ENCODE measurements around the gene S100A10. TPM values are rescaled to one million over a fixed set of nuclear protein-coding genes. Genes with fewer than 3 reads are reported as not detected.

The S100A10 gene
- total and polyA plus RNA-seq, 2 of the 4 experiments (the other 2 are of a cell fraction) = 86.0 to 277 TPM

DNA sequence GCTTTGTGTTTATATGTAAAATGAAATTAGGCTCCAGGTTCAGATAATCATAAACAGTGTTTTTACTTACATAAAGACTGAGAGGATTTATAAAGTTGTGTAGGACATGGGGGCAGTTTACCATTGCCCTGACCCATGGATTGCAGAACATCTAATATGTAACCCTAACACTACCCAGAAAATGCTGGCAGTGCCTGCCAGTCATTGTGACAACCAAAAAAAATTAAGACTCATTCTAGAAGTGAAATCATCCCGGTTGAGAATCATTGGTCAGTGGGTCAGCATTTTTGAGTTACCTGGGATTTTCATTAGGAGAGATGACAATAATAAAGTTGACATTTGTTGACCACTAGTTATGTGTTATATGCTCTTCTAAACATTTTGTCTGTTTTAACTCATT lies 53.1 kb downstream of the S100A10 start:
- intact Hi-C loops (cut with micrococcal nuclease) (no loop called here), in situ Hi-C loops (cut with MboI; ENCODE audit: low sequenced_read_pairs) (no loop called here), dilution Hi-C loops (cut with HindIII; ENCODE audit: low sequenced_read_pairs, unreplicated experiment) (no loop called here)
- Histone ChIP-seq H3K14ac (replicated peaks; ENCODE audit: low read depth, low read length) (no peak overlapping the region), H2BK5ac (ENCODE audit: low read depth, low read length, poor library complexity, severe bottlenecking) (no peak overlapping the region), H3K79me1 (ENCODE audit: low read depth in 1 of 2, low read length in 2 of 2) (no peaks in the 10 kb centered on the region), H3K4me2 (ENCODE audit: low read depth, low read length) (no peak overlapping the region), H4K5ac (ENCODE audit: low read depth, low read length) (no peak overlapping the region), H2BK15ac (ENCODE audit: low read depth, low read length) (no peak overlapping the region), H3K56ac (ENCODE audit: extremely low read depth, insufficient read depth, low read length) (no peak overlapping the region), H3K9ac (ENCODE audit: low read depth, low read length) (no peak overlapping the region), H2AK9ac (replicated peaks; ENCODE audit: low read depth, low read length, poor library complexity) (no peak overlapping the region), H3K9me3 (ENCODE audit: control insufficient read depth, insufficient read depth, low read length) (no peaks in the 10 kb centered on the region), H3K27ac (ENCODE audit: insufficient read depth, low read length) (no peak overlapping the region), H2BK20ac (ENCODE audit: low read depth, low read length) (no peak overlapping the region), H3K9me1 (ENCODE audit: insufficient read depth, low read length) (peaks cover 6% of the 10 kb centered on the region; the same call in 1 of the 2 replicates), H3K18ac (ENCODE audit: low read depth, low read length) (no peak overlapping the region), H4K91ac (ENCODE audit: insufficient read depth, low read depth, low read length) (no peak overlapping the region), H2BK120ac (ENCODE audit: low read depth, low read length) (no peak overlapping the region), H2AK5ac (ENCODE audit: low read depth, low read length) (no peak overlapping the region), H2AFZ (replicated peaks; ENCODE audit: low read length, poor library complexity) (no peak overlapping the region), H3K4me1 (ENCODE audit: control insufficient read depth, insufficient read depth, low read length) (peaks cover 6% of the 10 kb centered on the region), H3K23ac (ENCODE audit: low read depth, low read length) (no peak overlapping the region), H4K8ac (ENCODE audit: low read depth in 2 of 2, low read length in 2 of 2) (no peak overlapping the region), H3K27me3 (ENCODE audit: control insufficient read depth, insufficient read depth, low read length) (no peaks in the 10 kb centered on the region), H3K36me3 (ENCODE audit: control insufficient read depth, insufficient read depth, low read length) (no peaks in the 10 kb centered on the region), H3K4me3 (ENCODE audit: insufficient read depth, low read depth, low read length) (no peak overlapping the region), H4K20me1 (ENCODE audit: insufficient read depth, low read length) (no peaks in the 10 kb centered on the region), H3K4ac (ENCODE audit: low read depth, low read length) (no peak overlapping the region)
- ChIA-PET POLR2A (ENCODE audit: unreplicated experiment) (no interaction called here), CTCF (interaction anchor here (1.2 to 1.8 kb wide), 2 partner anchors 61 to 96 kb away, joined by 4 to 8 read pairs; no protein-coding TSS in a partner anchor)
- TF ChIP-seq MAZ (IDR thresholded peaks at IDR 0.05; ENCODE audit: borderline replicate concordance, low read depth, low read length) = no peak
- no peak for TF ChIP-seq CEBPB (IDR thresholded peaks at IDR 0.05; ENCODE audit: low read depth, low read length)
- TF ChIP-seq, protein P1, sequence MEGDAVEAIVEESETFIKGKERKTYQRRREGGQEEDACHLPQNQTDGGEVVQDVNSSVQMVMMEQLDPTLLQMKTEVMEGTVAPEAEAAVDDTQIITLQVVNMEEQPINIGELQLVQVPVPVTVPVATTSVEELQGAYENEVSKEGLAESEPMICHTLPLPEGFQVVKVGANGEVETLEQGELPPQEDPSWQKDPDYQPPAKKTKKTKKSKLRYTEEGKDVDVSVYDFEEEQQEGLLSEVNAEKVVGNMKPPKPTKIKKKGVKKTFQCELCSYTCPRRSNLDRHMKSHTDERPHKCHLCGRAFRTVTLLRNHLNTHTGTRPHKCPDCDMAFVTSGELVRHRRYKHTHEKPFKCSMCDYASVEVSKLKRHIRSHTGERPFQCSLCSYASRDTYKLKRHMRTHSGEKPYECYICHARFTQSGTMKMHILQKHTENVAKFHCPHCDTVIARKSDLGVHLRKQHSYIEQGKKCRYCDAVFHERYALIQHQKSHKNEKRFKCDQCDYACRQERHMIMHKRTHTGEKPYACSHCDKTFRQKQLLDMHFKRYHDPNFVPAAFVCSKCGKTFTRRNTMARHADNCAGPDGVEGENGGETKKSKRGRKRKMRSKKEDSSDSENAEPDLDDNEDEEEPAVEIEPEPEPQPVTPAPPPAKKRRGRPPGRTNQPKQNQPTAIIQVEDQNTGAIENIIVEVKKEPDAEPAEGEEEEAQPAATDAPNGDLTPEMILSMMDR (conservative IDR thresholded peaks at IDR 0.05; ENCODE audit: low read depth, low read length) = no peak
- no peak for TF ChIP-seq POLR2A (IDR thresholded peaks at IDR 0.05; ENCODE audit: low read depth, low read length)
- TF ChIP-seq CHD1 (IDR thresholded peaks at IDR 0.05; ENCODE audit: low read depth, low read length) = no peak
- TF ChIP-seq NFE2L2 (IDR thresholded peaks at IDR 0.05; ENCODE audit: low read depth, low read length) = no peak
- TF ChIP-seq MXI1 (IDR thresholded peaks at IDR 0.05; ENCODE audit: borderline replicate concordance, low read depth, low read length) = no peak
- TF ChIP-seq MAFK (IDR thresholded peaks at IDR 0.05; ENCODE audit: low read depth, low read length) = no peak
- no peak for TF ChIP-seq RFX5 (IDR thresholded peaks at IDR 0.05; ENCODE audit: low read depth, low read length)
- TF ChIP-seq BHLHE40 (IDR thresholded peaks at IDR 0.05; ENCODE audit: low read depth, low read length) = no peak
- TF ChIP-seq, protein P2, sequence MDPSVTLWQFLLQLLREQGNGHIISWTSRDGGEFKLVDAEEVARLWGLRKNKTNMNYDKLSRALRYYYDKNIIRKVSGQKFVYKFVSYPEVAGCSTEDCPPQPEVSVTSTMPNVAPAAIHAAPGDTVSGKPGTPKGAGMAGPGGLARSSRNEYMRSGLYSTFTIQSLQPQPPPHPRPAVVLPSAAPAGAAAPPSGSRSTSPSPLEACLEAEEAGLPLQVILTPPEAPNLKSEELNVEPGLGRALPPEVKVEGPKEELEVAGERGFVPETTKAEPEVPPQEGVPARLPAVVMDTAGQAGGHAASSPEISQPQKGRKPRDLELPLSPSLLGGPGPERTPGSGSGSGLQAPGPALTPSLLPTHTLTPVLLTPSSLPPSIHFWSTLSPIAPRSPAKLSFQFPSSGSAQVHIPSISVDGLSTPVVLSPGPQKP (IDR thresholded peaks at IDR 0.05; ENCODE audit: borderline replicate concordance, low read depth, low read length) = no peak
- TF ChIP-seq RAD21 (IDR thresholded peaks at IDR 0.05; ENCODE audit: low read length) = no peak
- no peak for TF ChIP-seq SMC3 (IDR thresholded peaks at IDR 0.05; ENCODE audit: low read depth, low read length)
- TF ChIP-seq RCOR1 (IDR thresholded peaks at IDR 0.05; ENCODE audit: insufficient replicate concordance, low read length) = no peak
- ATAC-seq (ENCODE audit: low read depth) (no peak), DNase-seq (no peak)
- WGBS, 2 experiments (ENCODE audit: extremely low coverage in 2 of 2, insufficient read length in 1 of 2) = no CpG with 5 or more reads among the region's 1 CpG
- BruUV-seq (replicated peaks) = no TSS peak

Data from IMR-90 (cell line).